GM12878 (cell line): ENCODE results near the gene HOXD10. TPM values are rescaled to one million over a fixed set of nuclear protein-coding genes. Genes with fewer than 3 reads are reported as not detected.

Experiments used
- ATAC-seq: fragments of 200-7000 bp; cut with Tn5 transposase; 3 replicates; pipeline ENCODE4 v1.9.1; 2020; ENCODE audit warnings: mild to moderate bottlenecking, moderate library complexity
- BruUV-seq: library from RNA; stranded (reverse); fragments of 400-500 nt; replicated peaks from 2 replicates; lab custom pipeline; 2021; lab: Mats Ljungman, UMichigan
- CTCF ChIA-PET: fragments of 300-600 bp; sonication (Branson Sonifier 250); formaldehyde crosslinking; extraction: SDS; loops from one replicate; lab custom pipeline; 2021; ENCODE audit warnings: inconsistent platforms; lab: Yijun Ruan, JAX
- POLR2A ChIA-PET: fragments of 350-600 bp; formaldehyde crosslinking; extraction: SDS; loops from one replicate; lab custom pipeline; 2021; ENCODE audit warnings: inconsistent platforms; lab: Charles Lee
- RAD21 ChIA-PET: fragments of 300-600 bp; sonication (Branson Sonifier 250); formaldehyde crosslinking; loops from one replicate; lab custom pipeline; 2023; ENCODE audit warnings: antibody characterized with exemption; ENCODE audit not compliant: unreplicated experiment; lab: Charles Lee
- SMC1A ChIA-PET: fragments of 300-600 bp; sonication (Branson Sonifier 250); formaldehyde crosslinking; loops from one replicate; lab custom pipeline; 2023; ENCODE audit not compliant: unreplicated experiment, uncharacterized antibody; lab: Charles Lee
- DNase-seq: peaks from one replicate; pipeline ENCODE4 v3.0.0-alpha.2; 2011; ENCODE audit warnings: low read depth, low spot score
- FAIRE-seq: peaks from 3 replicates; lab custom pipeline; 2011; peaks lifted over from hg19 to GRCh38; lab: Jason Lieb, UNC
- H2AFZ ChIP-seq: 2 replicates; pipeline ENCODE4 v1.6.0; 2011; ENCODE audit warnings: low read depth, low read length, control low read depth; ENCODE audit not compliant: control insufficient read depth
- H3K27ac ChIP-seq: 2 replicates; pipeline ENCODE4 v1.5.1; 2011; ENCODE audit warnings: control low read depth; ENCODE audit not compliant: control insufficient read depth, insufficient read depth
- H3K27me3 ChIP-seq, 2 experiments: replicated peaks in 1 of 2; 2 replicates each; pipeline versions ENCODE4 v1.6.0 to v1.6.1; 2011; ENCODE audit warnings: low read length in 1 of 2; ENCODE audit not compliant: control insufficient read depth in 2 of 2, insufficient read depth in 2 of 2
- H3K36me3 ChIP-seq, 2 experiments: 2 replicates each; pipeline ENCODE4 v1.5.1; 2011; ENCODE audit warnings: low read length in 1 of 2; ENCODE audit not compliant: control insufficient read depth in 2 of 2, insufficient read depth in 2 of 2
- H3K4me1 ChIP-seq: 2 replicates; pipeline ENCODE4 v1.6.1; 2011; ENCODE audit warnings: mild to moderate bottlenecking, low read length, moderate library complexity, mixed read lengths; ENCODE audit not compliant: control insufficient read depth, insufficient read depth
- H3K4me2 ChIP-seq: 2 replicates; pipeline ENCODE4 v1.6.0; 2011; ENCODE audit warnings: control low read depth; ENCODE audit not compliant: control insufficient read depth, insufficient read depth
- H3K4me3 ChIP-seq: fragments of 200-600 bp; sonication (generic); 2 replicates; pipeline ENCODE4 v1.5.1; 2016
- H3K79me2 ChIP-seq: 2 replicates; pipeline ENCODE4 v1.6.0; 2011; ENCODE audit warnings: low read length; ENCODE audit not compliant: control insufficient read depth, insufficient read depth
- H3K9ac ChIP-seq: 2 replicates; pipeline ENCODE4 v1.8.0; 2011; ENCODE audit warnings: low read length, control low read depth, mixed read lengths; ENCODE audit not compliant: control insufficient read depth, insufficient read depth
- H3K9me3 ChIP-seq: replicated peaks from 3 replicates; pipeline ENCODE4 v1.5.1; 2011; ENCODE audit warnings: mild to moderate bottlenecking, low read length; ENCODE audit not compliant: control insufficient read depth, insufficient read depth
- H4K20me1 ChIP-seq: 2 replicates; pipeline ENCODE4 v1.6.0; 2011; ENCODE audit not compliant: control insufficient read depth, insufficient read depth
- CHD2 ChIP-seq: IDR thresholded peaks from 2 replicates; pipeline ENCODE4 v1.6.1; 2011; ENCODE audit warnings: low read depth, low read length, improper control_type of control experiment, borderline replicate concordance
- ESRRA ChIP-seq: IDR thresholded peaks from 2 replicates; pipeline ENCODE4 v1.6.1; 2012; ENCODE audit warnings: mild to moderate bottlenecking, low read length, improper control_type of control experiment
- EZH2 ChIP-seq: IDR thresholded peaks from 2 replicates; pipeline ENCODE4 v1.6.1; 2012; ENCODE audit warnings: low read depth, mild to moderate bottlenecking, control low read depth, inconsistent platforms, low read length, borderline replicate concordance; ENCODE audit not compliant: control insufficient read depth
- MAX ChIP-seq: IDR thresholded peaks from 2 replicates; pipeline ENCODE4 v1.6.1; 2012; ENCODE audit warnings: low read depth, low read length, improper control_type of control experiment
- MEF2B ChIP-seq: fragments of 450-650 bp; IDR thresholded peaks from 2 replicates; pipeline ENCODE4 v1.6.1; 2018; ENCODE audit warnings: mild to moderate bottlenecking, moderate library complexity; ENCODE audit not compliant: partially characterized antibody, poor library complexity, severe bottlenecking
- NBN ChIP-seq: fragments of 450-650 bp; IDR thresholded peaks from 2 replicates; pipeline ENCODE4 v1.6.1; 2016
- NFXL1 ChIP-seq: fragments of 450-650 bp; IDR thresholded peaks from 2 replicates; pipeline ENCODE4 v1.6.1; 2017; ENCODE audit warnings: antibody characterized with exemption, mild to moderate bottlenecking, borderline replicate concordance
- PKNOX1 ChIP-seq: fragments of 450-650 bp; IDR thresholded peaks from 2 replicates; pipeline ENCODE4 v1.6.1; 2016; ENCODE audit warnings: mild to moderate bottlenecking
- POLR2A ChIP-seq: IDR thresholded peaks from 2 replicates; pipeline ENCODE4 v1.6.1; 2011; ENCODE audit warnings: low read depth, mild to moderate bottlenecking, low read length
- POU2F2 ChIP-seq: IDR thresholded peaks from 3 replicates; pipeline ENCODE4 v1.6.1; 2011; ENCODE audit warnings: low read depth, mild to moderate bottlenecking, low read length, borderline replicate concordance
- PRDM15 ChIP-seq: fragments of 450-650 bp; formaldehyde crosslinking; IDR thresholded peaks from 2 replicates; pipeline ENCODE4 v1.4.0; 2020; ENCODE audit warnings: mild to moderate bottlenecking, moderate library complexity
- RCOR1 ChIP-seq: conservative IDR thresholded peaks from 2 replicates; pipeline ENCODE4 v1.6.1; 2012; ENCODE audit warnings: low read depth, low read length, improper control_type of control experiment
- TCF7 ChIP-seq: IDR thresholded peaks from 2 replicates; pipeline ENCODE4 v1.6.1; 2014; ENCODE audit warnings: antibody characterized with exemption, borderline replicate concordance
- ZNF687 ChIP-seq: fragments of 450-650 bp; IDR thresholded peaks from 2 replicates; pipeline ENCODE4 v1.6.1; 2017; ENCODE audit warnings: mild to moderate bottlenecking, moderate library complexity
- WGBS: methylation state at CpG from one replicate; pipeline ENCODE4 v1.1.6; 2016; ENCODE audit warnings: low lambda C conversion rate; ENCODE audit not compliant: insufficient replicate concordance, insufficient coverage; ENCODE audit errors: missing lambda C conversion rate; 5-methylcytosine and 5-hydroxymethylcytosine counted together
- in situ Hi-C: fragments of 300-500 bp; cut with MboI; formaldehyde crosslinking; loops from 9 replicates; pipeline ENCODE4 v1.14.3; 2018; ENCODE audit warnings: mixed read lengths
- intact Hi-C: fragments of 100-400 bp; cut with micrococcal nuclease; formaldehyde crosslinking; loops from one replicate; pipeline ENCODE4 v1.14.2; 2022; ENCODE audit not compliant: unreplicated experiment
- polyA plus RNA-seq, 11 experiments: library from polyadenylated mRNA; depleted of rRNA in 4 of 11; unstranded in 6 of 11; stranded (reverse) in 5 of 11; fragments of >200 nt; fragmentation: Nextera tagmentation in 4 of 11; fragmentation: Illumina TruSeq in 1 of 11; extraction: Ambion mirVana in 4 of 11; extraction: Trizol in 1 of 11; gene quantifications; 1 replicate in 1 of 11; 2 replicates in 10 of 11; pipeline versions ENCODE4 v1.2.1 to v1.2.3, GENCODE V29; 2011 to 2016; ENCODE audit warnings: inconsistent platforms in 2 of 11, missing spikeins in 2 of 11, low read depth in 1 of 11
- total RNA-seq, 4 experiments: library from RNA; depleted of rRNA in 3 of 4; stranded (reverse); fragments of >200 nt in 3 of 4; fragmentation: Illumina TruSeq in 1 of 4; extraction: Trizol in 1 of 4; gene quantifications; 2 replicates each; pipeline versions ENCODE4 v1.2.1 to v1.2.3, GENCODE V29; 2013 to 2021

Gene HOXD10
- total and polyA plus RNA-seq, 10 of the 15 experiments (the other 5 are each of a cell fraction or from before 2014, with no cell fraction given): not detected

- Histone ChIP-seq H3K9ac (no peak overlapping the region), H2AFZ (no peak overlapping the region), H3K79me2 (no peaks in the 10 kb centered on the region), H3K4me2 (no peak overlapping the region), H4K20me1 (no peaks in the 10 kb centered on the region), H3K36me3 (no peaks in the 10 kb centered on the region), H3K27me3 (peaks cover 17 to 46% of the 10 kb centered on the region in 2 experiments), H3K4me3 (no peak overlapping the region), H3K4me1 (no peaks in the 10 kb centered on the region; the same call in 1 of the 2 replicates), H3K9me3 (no peaks in the 10 kb centered on the region; the same call in 1 of the 3 replicates), H3K27ac (no peak overlapping the region)
- 39% methylated on average over 53 of the region's 58 CpGs for WGBS
- CTCF ChIA-PET: no interaction called here
- BruUV-seq: no TSS peak
- intact Hi-C loops: no loop called here
- ATAC-seq: no peak
- SMC1A ChIA-PET: interaction anchor here (0.6 kb wide), 1 partner anchor 1083 kb away, joined by 3 read pairs; no protein-coding TSS in a partner anchor
- DNase-seq: no peak
- FAIRE-seq: no peak
- in situ Hi-C loops: no loop called here
- RAD21 ChIA-PET: no interaction called here
- POLR2A ChIA-PET: no interaction called here
- TF ChIP-seq POLR2A (no peak), ZNF687 (no peak), ESRRA (no peak), NFXL1 (no peak), RCOR1 (no peak), TCF7 (no peak), MAX (no peak), PKNOX1 (no peak), MEF2B (no peak), POU2F2 (no peak), NBN (no peak), CHD2 (no peak), PRDM15 (no peak), EZH2 (no peak)
Observed at GRCh38 chr2:176071330-176072291, 45.0 kb upstream of the HOXD10 start.
